Cardiac muscle cell (in vitro differentiated cells and primary cell): ENCODE measurements around the gene AGXT. TPM values are rescaled to one million over a fixed set of nuclear protein-coding genes. Genes with fewer than 3 reads are reported as not detected.

Experiments used
- DNase-seq, 2 donors: peaks; one replicate each; pipeline versions ENCODE4 v3.0.0 to v3.0.0-alpha.2; 2010 to 2017; ENCODE audit warnings: low read depth in 1 of 2, low spot score in 1 of 2
- H3K27ac ChIP-seq: fragments of 200-600 bp; sonication (generic); 2 replicates; pipeline ENCODE4 v1.5.1; 2016
- H3K27me3 ChIP-seq: fragments of 200-600 bp; sonication (generic); 2 replicates; pipeline ENCODE4 v1.6.0; 2016; ENCODE audit warnings: control low read depth
- H3K36me3 ChIP-seq: fragments of 200-600 bp; sonication (generic); 2 replicates; pipeline ENCODE4 v1.5.1; 2016; ENCODE audit warnings: control low read depth
- H3K4me1 ChIP-seq: fragments of 200-600 bp; sonication (generic); 2 replicates; pipeline ENCODE4 v1.8.1; 2017; ENCODE audit warnings: low read depth, mild to moderate bottlenecking, mixed run types
- H3K4me3 ChIP-seq: fragments of 200-600 bp; sonication (generic); 2 replicates; pipeline ENCODE4 v1.5.1; 2016; ENCODE audit warnings: mild to moderate bottlenecking
- H3K9me3 ChIP-seq: fragments of 200-600 bp; sonication (generic); 2 replicates; pipeline ENCODE4 v1.5.1; 2017; ENCODE audit warnings: low read depth, mild to moderate bottlenecking, control low read depth
- CTCF ChIP-seq: IDR thresholded peaks from 2 replicates; pipeline ENCODE4 v1.5.1; 2012; ENCODE audit warnings: low read depth, mild to moderate bottlenecking, low read length
- polyA plus RNA-seq: library from polyadenylated mRNA; unstranded; fragments of >200 nt; fragmentation: Nextera tagmentation; extraction: Ambion mirVana; gene quantifications from 2 replicates; pipeline ENCODE4 v1.2.1, GENCODE V29; 2016
- total RNA-seq: library from RNA; depleted of rRNA; stranded (reverse); fragments of >200 nt; gene quantifications from 2 replicates; pipeline ENCODE4 v1.2.3, GENCODE V29; 2016

The AGXT gene
- total and polyA plus RNA-seq, 2 experiments from 2014 or later = 0.06 to 0.75 TPM

GRCh38 chr2:240912878-240913809 lies 44.5 kb downstream of the AGXT start:
- H3K4me1 ChIP-seq = no peaks in the 10 kb centered on the region
- peaks cover 52% of the 10 kb centered on the region for H3K27me3 ChIP-seq
- no peak for TF ChIP-seq CTCF
- no peaks in the 10 kb centered on the region for H3K9me3 ChIP-seq
- peak in 1 of 2 donors; percentile 29 for DNase-seq
- no peak overlapping the region for H3K27ac ChIP-seq
- H3K36me3 ChIP-seq = no peaks in the 10 kb centered on the region
- no peak overlapping the region for H3K4me3 ChIP-seq

GRCh38 chr2:240913810-240914644 lies 45.4 kb downstream of the AGXT start:
- peak; percentile 93 for TF ChIP-seq CTCF
- H3K27me3 ChIP-seq = peaks cover 52% of the 10 kb centered on the region
- H3K4me1 ChIP-seq = no peaks in the 10 kb centered on the region
- H3K9me3 ChIP-seq = no peaks in the 10 kb centered on the region
- no peaks in the 10 kb centered on the region for H3K36me3 ChIP-seq
- H3K4me3 ChIP-seq = no peak overlapping the region
- H3K27ac ChIP-seq = no peak overlapping the region
- peak; percentile 65 to 87 for DNase-seq

GRCh38 chr2:240914645-240915525 lies 46.3 kb downstream of the AGXT start:
- Histone ChIP-seq H3K4me3 (no peak overlapping the region), H3K9me3 (no peaks in the 10 kb centered on the region), H3K27ac (no peak overlapping the region), H3K4me1 (no peaks in the 10 kb centered on the region), H3K27me3 (peaks cover 44% of the 10 kb centered on the region), H3K36me3 (no peaks in the 10 kb centered on the region)
- no peak for TF ChIP-seq CTCF
- no peak for DNase-seq

- no peak for DNase-seq
- Histone ChIP-seq H3K27ac (no peak overlapping the region), H3K9me3 (no peaks in the 10 kb centered on the region), H3K4me1 (no peaks in the 10 kb centered on the region), H3K4me3 (no peak overlapping the region), H3K36me3 (no peaks in the 10 kb centered on the region), H3K27me3 (peaks cover 38% of the 10 kb centered on the region)
- no peak for TF ChIP-seq CTCF
Measured at GRCh38 chr2:240915526-240916341, 47.1 kb downstream of the AGXT start.
